Uterus (tissue), 2 donors: ENCODE results near the gene ARHGAP9.

Experiments
- POLR2A ChIP-seq, 2 donors: fragments of 450-650 bp; IDR thresholded peaks; one replicate each; pipeline ENCODE4 v1.6.1; 2016; ENCODE audit warnings: antibody characterized with exemption in 2 of 2, mild to moderate bottlenecking in 1 of 2, moderate library complexity in 1 of 2
- TF ChIP-seq, protein P1 (sequence below), 4 experiments: fragments of 200-600 bp in 2 of 4; fragments of 450-650 bp in 2 of 4; sonication (generic) in 2 of 4; IDR thresholded peaks; one replicate each; pipeline ENCODE4 v1.5.1; 2016 to 2019; ENCODE audit warnings: antibody characterized with exemption in 4 of 4, mild to moderate bottlenecking in 2 of 4, moderate library complexity in 1 of 4

- TF ChIP-seq, protein P1, sequence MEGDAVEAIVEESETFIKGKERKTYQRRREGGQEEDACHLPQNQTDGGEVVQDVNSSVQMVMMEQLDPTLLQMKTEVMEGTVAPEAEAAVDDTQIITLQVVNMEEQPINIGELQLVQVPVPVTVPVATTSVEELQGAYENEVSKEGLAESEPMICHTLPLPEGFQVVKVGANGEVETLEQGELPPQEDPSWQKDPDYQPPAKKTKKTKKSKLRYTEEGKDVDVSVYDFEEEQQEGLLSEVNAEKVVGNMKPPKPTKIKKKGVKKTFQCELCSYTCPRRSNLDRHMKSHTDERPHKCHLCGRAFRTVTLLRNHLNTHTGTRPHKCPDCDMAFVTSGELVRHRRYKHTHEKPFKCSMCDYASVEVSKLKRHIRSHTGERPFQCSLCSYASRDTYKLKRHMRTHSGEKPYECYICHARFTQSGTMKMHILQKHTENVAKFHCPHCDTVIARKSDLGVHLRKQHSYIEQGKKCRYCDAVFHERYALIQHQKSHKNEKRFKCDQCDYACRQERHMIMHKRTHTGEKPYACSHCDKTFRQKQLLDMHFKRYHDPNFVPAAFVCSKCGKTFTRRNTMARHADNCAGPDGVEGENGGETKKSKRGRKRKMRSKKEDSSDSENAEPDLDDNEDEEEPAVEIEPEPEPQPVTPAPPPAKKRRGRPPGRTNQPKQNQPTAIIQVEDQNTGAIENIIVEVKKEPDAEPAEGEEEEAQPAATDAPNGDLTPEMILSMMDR (IDR thresholded peaks at IDR 0.05), result no peak
- no peak for TF ChIP-seq POLR2A (IDR thresholded peaks at IDR 0.05)
These were observed 12.0 kb upstream of the ARHGAP9 start for GRCh38 chr12:57491393-57492280.
